BJ (cell line): ENCODE measurements around the gene LUC7L2. TPM values are rescaled to one million over a fixed set of nuclear protein-coding genes. Genes with fewer than 3 reads are reported as not detected.
"Not testable (repeated sequence)": the region's sequence is repeated elsewhere in the genome, so short reads cannot be mapped to it uniquely, and the experiment has no call there.

ENCODE experiments used
- CTCF ChIA-PET: fragments of 350-600 bp; formaldehyde crosslinking; extraction: SDS; loops from one replicate; lab custom pipeline; 2021; ENCODE audit warnings: antibody characterized with exemption, inconsistent platforms; lab: Yijun Ruan, JAX
- POLR2A ChIA-PET: fragments of 300-600 bp; sonication (Branson Sonifier 250); formaldehyde crosslinking; extraction: SDS; loops from one replicate; lab custom pipeline; 2021; ENCODE audit warnings: antibody characterized with exemption; lab: Charles Lee
- DNase-seq: peaks from one replicate; pipeline ENCODE4 v3.0.0-alpha.2; 2011; ENCODE audit warnings: low read depth
- H3K27me3 ChIP-seq: 2 replicates; pipeline ENCODE4 v1.6.0; 2011; ENCODE audit warnings: low read length; ENCODE audit not compliant: control insufficient read depth, insufficient read depth
- H3K36me3 ChIP-seq: 2 replicates; pipeline ENCODE4 v1.5.1; 2011; ENCODE audit warnings: low read length; ENCODE audit not compliant: control insufficient read depth, insufficient read depth
- H3K4me3 ChIP-seq: 2 replicates; pipeline ENCODE4 v1.5.1; 2011; ENCODE audit warnings: low read depth, mild to moderate bottlenecking, control low read depth, low read length
- polyA plus RNA-seq: library from polyadenylated mRNA; depleted of rRNA; stranded (reverse); fragments of >200 nt; gene quantifications from 2 replicates; pipeline ENCODE4 v1.2.3, GENCODE V29; 2011; rRNA removed
- small RNA-seq: library from RNA; depleted of rRNA; stranded (forward); fragments of <200 nt; gene quantifications from one replicate; pipeline ENCODE3, GENCODE V24; 2012; ENCODE audit warnings: low replicate concordance, low read depth; ENCODE audit not compliant: insufficient read length
- TF ChIP-seq, protein P1 (sequence below): IDR thresholded peaks from 2 replicates; pipeline ENCODE4 v1.5.1; 2011; ENCODE audit warnings: low read depth, mild to moderate bottlenecking, control low read depth, inconsistent platforms, low read length, moderate library complexity; ENCODE audit not compliant: insufficient read depth

LUC7L2 gene
- polyA plus RNA-seq, 1 experiment: 22.3 TPM

DNA sequence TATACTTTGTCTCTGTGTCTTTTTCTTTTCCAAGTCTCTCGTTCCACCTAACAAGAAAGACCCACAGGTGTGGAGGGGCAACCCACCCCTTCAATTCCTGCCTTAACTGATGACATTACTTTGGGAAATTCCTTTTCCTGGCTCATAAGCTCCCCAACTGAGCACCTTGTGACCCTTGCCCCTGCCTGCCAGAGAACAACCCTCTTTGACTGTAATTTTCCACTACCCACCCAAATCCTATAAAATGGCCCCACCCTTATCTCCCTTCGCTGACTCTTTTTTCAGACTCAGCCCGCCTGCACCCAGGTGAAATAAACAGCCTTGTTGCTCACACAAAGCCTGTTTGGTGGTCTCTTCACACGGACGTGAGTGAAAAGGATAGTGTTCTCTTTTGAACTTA, 108.6 kb downstream of the LUC7L2 start:
- H3K27me3 ChIP-seq, POLR2A ChIA-PET, H3K36me3 ChIP-seq, CTCF ChIA-PET, H3K4me3 ChIP-seq, DNase-seq: not testable (repeated sequence)

DNA sequence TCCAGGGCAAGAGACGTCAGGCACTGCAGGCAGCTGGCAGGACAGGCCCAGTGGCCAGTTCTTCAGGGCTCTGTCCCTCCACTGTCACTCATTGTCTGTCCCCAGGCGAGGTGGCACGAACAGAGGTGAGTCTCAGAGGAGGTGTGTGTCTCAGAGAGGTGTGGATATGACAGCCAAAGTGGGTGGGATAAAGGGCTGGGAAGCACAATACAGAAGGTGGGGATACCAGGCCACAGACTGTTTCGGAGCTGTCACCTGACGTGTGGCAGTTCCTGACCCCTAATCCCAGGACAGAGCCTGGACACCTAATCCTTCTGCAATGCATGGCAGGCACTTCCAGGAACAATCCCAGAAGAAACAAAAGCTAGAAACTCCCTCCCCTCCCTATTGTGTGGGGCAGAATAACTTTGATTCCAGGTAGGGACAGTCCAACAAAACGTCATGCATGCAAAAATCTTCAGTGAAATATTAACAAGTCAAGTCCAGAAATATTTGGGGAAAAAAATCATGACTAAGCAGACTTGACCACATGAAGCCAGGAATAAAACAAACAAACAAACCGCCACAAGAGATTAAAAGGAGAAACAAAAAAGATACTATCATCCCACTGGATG, 112.2 kb downstream of the LUC7L2 start:
- TF ChIP-seq, protein P1, sequence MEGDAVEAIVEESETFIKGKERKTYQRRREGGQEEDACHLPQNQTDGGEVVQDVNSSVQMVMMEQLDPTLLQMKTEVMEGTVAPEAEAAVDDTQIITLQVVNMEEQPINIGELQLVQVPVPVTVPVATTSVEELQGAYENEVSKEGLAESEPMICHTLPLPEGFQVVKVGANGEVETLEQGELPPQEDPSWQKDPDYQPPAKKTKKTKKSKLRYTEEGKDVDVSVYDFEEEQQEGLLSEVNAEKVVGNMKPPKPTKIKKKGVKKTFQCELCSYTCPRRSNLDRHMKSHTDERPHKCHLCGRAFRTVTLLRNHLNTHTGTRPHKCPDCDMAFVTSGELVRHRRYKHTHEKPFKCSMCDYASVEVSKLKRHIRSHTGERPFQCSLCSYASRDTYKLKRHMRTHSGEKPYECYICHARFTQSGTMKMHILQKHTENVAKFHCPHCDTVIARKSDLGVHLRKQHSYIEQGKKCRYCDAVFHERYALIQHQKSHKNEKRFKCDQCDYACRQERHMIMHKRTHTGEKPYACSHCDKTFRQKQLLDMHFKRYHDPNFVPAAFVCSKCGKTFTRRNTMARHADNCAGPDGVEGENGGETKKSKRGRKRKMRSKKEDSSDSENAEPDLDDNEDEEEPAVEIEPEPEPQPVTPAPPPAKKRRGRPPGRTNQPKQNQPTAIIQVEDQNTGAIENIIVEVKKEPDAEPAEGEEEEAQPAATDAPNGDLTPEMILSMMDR: no peak
- CTCF ChIA-PET: interaction anchor here (0.6 kb wide), 1 partner anchor 445 kb away, joined by 3 read pairs; no protein-coding TSS in a partner anchor
- H3K36me3 ChIP-seq: no peaks in the 10 kb centered on the region
- peaks cover 3% of the 10 kb centered on the region; the same call in 1 of the 2 replicates for H3K27me3 ChIP-seq
- DNase-seq: no peak
- POLR2A ChIA-PET: no interaction called here
- H3K4me3 ChIP-seq: no peak overlapping the region

Small RNA genes within 50 kb of the gene (small RNA-seq; reads per million reads assigned to genes)
- gene RNU6-206P (not detected), gene RNU6-911P (not detected)

Other genes starting within 250 kb of the LUC7L2 start
- 1.8 and 3.1 TPM in 2 replicates for gene UBN2, start 128.7 kb upstream of the LUC7L2 start, polyA plus RNA-seq
- gene FMC1, start 18.6 kb upstream of the LUC7L2 start, polyA plus RNA-seq: 9.9 and 12.1 TPM in 2 replicates
- gene KLRG2, start 123.8 kb downstream of the LUC7L2 start, polyA plus RNA-seq: 0.02 TPM in 1 of 2 replicates, not detected in the other
- not detected in 2 replicates for gene CLEC2L, start 163.8 kb downstream of the LUC7L2 start, polyA plus RNA-seq